ENCODE measurements around the gene XPO1. TPM values are rescaled to one million over a fixed set of nuclear protein-coding genes. Genes with fewer than 3 reads are reported as not detected.

XPO1 gene
- total and polyA plus RNA-seq, 4 donors: 15.0 to 149 (median 41.3) TPM

DNA sequence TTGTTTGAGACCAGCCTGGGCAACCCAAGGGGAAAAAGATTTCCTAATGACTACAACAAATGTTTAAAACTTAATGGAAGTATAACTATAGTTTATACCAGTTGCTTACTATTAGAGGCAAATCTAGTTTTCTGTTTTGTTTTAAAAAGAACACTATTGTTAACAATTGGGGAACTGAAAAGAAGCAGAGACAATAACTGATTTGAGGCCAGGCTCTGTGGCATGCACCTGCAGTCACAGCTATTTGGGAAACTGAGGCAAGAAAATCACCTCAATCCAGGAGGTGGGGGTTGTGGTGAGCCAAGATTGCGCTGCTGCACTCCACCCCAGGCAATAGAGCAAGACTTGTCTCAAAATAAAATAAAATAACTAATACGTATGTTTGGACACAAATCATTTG is 39.1 kb downstream of the XPO1 start:
- H3K27ac ChIP-seq (ENCODE audit: low read depth in 1 of 2, low read length in 2 of 2): no peak overlapping the region
- DNase-seq (ENCODE audit: low spot score): no peak
- TF ChIP-seq RAD21 (IDR thresholded peaks at IDR 0.05): no peak
- no peak for TF ChIP-seq ZBTB33 (IDR thresholded peaks at IDR 0.05)
- TF ChIP-seq SP1 (IDR thresholded peaks at IDR 0.05): no peak
- peaks cover 0 to 7% (median 4%) of the 10 kb centered on the region in 4 donors for H3K4me1 ChIP-seq (ENCODE audit: control insufficient read depth in 4 of 4, insufficient read depth in 4 of 4, low read length in 3 of 4)
- no peak overlapping the region for H3K4me3 ChIP-seq (ENCODE audit: low read depth in 1 of 3, low read length in 3 of 3)
- no peak overlapping the region for H3K9ac ChIP-seq (ENCODE audit: low read depth in 1 of 2, low read length in 2 of 2)
- H3K36me3 ChIP-seq (ENCODE audit: control insufficient read depth in 4 of 4, insufficient read depth in 3 of 4, low read depth in 1 of 4, low read length in 3 of 4): peaks cover 9 to 36% (median 24%) of the 10 kb centered on the region in 4 donors
- H3K9me3 ChIP-seq (ENCODE audit: control insufficient read depth in 4 of 4, low read length in 3 of 4): no peaks in the 10 kb centered on the region
- no peaks in the 10 kb centered on the region for H3K27me3 ChIP-seq (ENCODE audit: control insufficient read depth in 4 of 4, insufficient read depth in 4 of 4, low read length in 3 of 4)
- 97% methylated on average over 2 of the region's 2 CpGs for WGBS

DNA sequence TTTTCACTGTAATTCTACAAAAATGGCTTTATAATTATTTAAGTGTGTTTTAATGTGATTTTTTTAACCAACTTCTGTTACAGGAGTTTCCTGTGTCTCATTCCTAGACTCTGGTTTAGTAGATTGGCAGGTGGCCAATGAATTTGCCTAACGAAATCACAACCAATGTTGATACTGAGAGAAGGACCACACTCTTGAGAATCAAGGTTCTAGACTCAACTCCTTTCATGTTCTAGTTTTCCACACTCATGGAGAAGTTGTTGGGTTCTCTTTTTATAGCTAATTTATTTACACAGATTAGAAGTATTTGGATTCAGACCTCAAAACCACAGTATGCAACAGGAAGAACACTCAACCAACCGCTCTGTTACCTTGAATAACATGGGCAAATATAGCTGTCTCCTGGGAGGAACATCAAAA is 44.6 kb downstream of the XPO1 start:
- no peak for TF ChIP-seq FOXA1 (IDR thresholded peaks at IDR 0.05)
- TF ChIP-seq RXRA (IDR thresholded peaks at IDR 0.05): no peak
- no peak for TF ChIP-seq HNF4G (IDR thresholded peaks at IDR 0.05)
- TF ChIP-seq HNF4A (conservative IDR thresholded peaks at IDR 0.05): no peak
- TF ChIP-seq YY1 (IDR thresholded peaks at IDR 0.05): no peak
- TF ChIP-seq FOXA2 (IDR thresholded peaks at IDR 0.05): no peak
- TF ChIP-seq, protein P1, sequence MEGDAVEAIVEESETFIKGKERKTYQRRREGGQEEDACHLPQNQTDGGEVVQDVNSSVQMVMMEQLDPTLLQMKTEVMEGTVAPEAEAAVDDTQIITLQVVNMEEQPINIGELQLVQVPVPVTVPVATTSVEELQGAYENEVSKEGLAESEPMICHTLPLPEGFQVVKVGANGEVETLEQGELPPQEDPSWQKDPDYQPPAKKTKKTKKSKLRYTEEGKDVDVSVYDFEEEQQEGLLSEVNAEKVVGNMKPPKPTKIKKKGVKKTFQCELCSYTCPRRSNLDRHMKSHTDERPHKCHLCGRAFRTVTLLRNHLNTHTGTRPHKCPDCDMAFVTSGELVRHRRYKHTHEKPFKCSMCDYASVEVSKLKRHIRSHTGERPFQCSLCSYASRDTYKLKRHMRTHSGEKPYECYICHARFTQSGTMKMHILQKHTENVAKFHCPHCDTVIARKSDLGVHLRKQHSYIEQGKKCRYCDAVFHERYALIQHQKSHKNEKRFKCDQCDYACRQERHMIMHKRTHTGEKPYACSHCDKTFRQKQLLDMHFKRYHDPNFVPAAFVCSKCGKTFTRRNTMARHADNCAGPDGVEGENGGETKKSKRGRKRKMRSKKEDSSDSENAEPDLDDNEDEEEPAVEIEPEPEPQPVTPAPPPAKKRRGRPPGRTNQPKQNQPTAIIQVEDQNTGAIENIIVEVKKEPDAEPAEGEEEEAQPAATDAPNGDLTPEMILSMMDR (IDR thresholded peaks at IDR 0.05; ENCODE audit: low read depth, low read length, missing input control): no peak
- H3K36me3 ChIP-seq (ENCODE audit: control insufficient read depth in 4 of 4, insufficient read depth in 3 of 4, low read depth in 1 of 4, low read length in 3 of 4): peaks cover 21 to 54% (median 40%) of the 10 kb centered on the region in 4 donors
- peaks cover 0 to 7% (median 4%) of the 10 kb centered on the region in 4 donors for H3K4me1 ChIP-seq (ENCODE audit: control insufficient read depth in 4 of 4, insufficient read depth in 4 of 4, low read length in 3 of 4)
- no peak for DNase-seq (ENCODE audit: low spot score)
- no peaks in the 10 kb centered on the region for H3K9me3 ChIP-seq (ENCODE audit: control insufficient read depth in 4 of 4, low read length in 3 of 4)
- 82% methylated on average over 2 of the region's 2 CpGs for WGBS
- no peaks in the 10 kb centered on the region for H3K27me3 ChIP-seq (ENCODE audit: control insufficient read depth in 4 of 4, insufficient read depth in 4 of 4, low read length in 3 of 4)
- no peak overlapping the region for H3K9ac ChIP-seq (ENCODE audit: low read depth in 1 of 2, low read length in 2 of 2)
- no peak overlapping the region for H3K27ac ChIP-seq (ENCODE audit: low read depth in 1 of 2, low read length in 2 of 2)
- no peak overlapping the region for H3K4me3 ChIP-seq (ENCODE audit: low read depth in 1 of 3, low read length in 3 of 3)

- WGBS: 93% methylated on average over 2 of the region's 2 CpGs
- H3K36me3 ChIP-seq (ENCODE audit: control insufficient read depth in 4 of 4, insufficient read depth in 3 of 4, low read depth in 1 of 4, low read length in 3 of 4): peaks cover 20 to 59% (median 41%) of the 10 kb centered on the region in 4 donors
- H3K4me1 ChIP-seq (ENCODE audit: control insufficient read depth in 4 of 4, insufficient read depth in 4 of 4, low read length in 3 of 4): peaks cover 0 to 7% (median 3%) of the 10 kb centered on the region in 4 donors
- no peak overlapping the region for H3K27ac ChIP-seq (ENCODE audit: low read depth in 1 of 2, low read length in 2 of 2)
- H3K9me3 ChIP-seq (ENCODE audit: control insufficient read depth in 4 of 4, low read length in 3 of 4): no peaks in the 10 kb centered on the region
- no peak overlapping the region for H3K4me3 ChIP-seq (ENCODE audit: low read depth in 1 of 3, low read length in 3 of 3)
- no peak overlapping the region for H3K9ac ChIP-seq (ENCODE audit: low read depth in 1 of 2, low read length in 2 of 2)
- H3K27me3 ChIP-seq (ENCODE audit: control insufficient read depth in 4 of 4, insufficient read depth in 4 of 4, low read length in 3 of 4): no peaks in the 10 kb centered on the region
- DNase-seq (ENCODE audit: low spot score): no peak
- TF ChIP-seq NR2F2 (IDR thresholded peaks at IDR 0.05): no peak
- no peak for TF ChIP-seq TAF1 (conservative IDR thresholded peaks at IDR 0.05)
- no peak for TF ChIP-seq GABPA (IDR thresholded peaks at IDR 0.05 in 1 of 2, conservative IDR thresholded peaks at IDR 0.05 in 1 of 2)
- no peak for TF ChIP-seq SP1 (IDR thresholded peaks at IDR 0.05)
- TF ChIP-seq RAD21 (IDR thresholded peaks at IDR 0.05): no peak
- no peak for TF ChIP-seq ATF3 (IDR thresholded peaks at IDR 0.05)
- TF ChIP-seq FOXA1 (IDR thresholded peaks at IDR 0.05): no peak
- no peak for TF ChIP-seq EGR1 (IDR thresholded peaks at IDR 0.05; ENCODE audit: low read depth in 2 of 2)
- TF ChIP-seq RXRA (IDR thresholded peaks at IDR 0.05): no peak
- TF ChIP-seq, protein P1 (IDR thresholded peaks at IDR 0.05; ENCODE audit: low read depth, low read length, missing input control): no peak
- no peak for TF ChIP-seq HNF4G (IDR thresholded peaks at IDR 0.05)
- TF ChIP-seq ZBTB33 (IDR thresholded peaks at IDR 0.05): no peak
- no peak for TF ChIP-seq YY1 (IDR thresholded peaks at IDR 0.05)
- no peak for TF ChIP-seq HNF4A (conservative IDR thresholded peaks at IDR 0.05)
- TF ChIP-seq, protein P2, sequence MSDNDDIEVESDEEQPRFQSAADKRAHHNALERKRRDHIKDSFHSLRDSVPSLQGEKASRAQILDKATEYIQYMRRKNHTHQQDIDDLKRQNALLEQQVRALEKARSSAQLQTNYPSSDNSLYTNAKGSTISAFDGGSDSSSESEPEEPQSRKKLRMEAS (IDR thresholded peaks at IDR 0.05): no peak
Measured at GRCh38 chr2:61492476-61492875, 45.7 kb downstream of the XPO1 start.
